ENCODE results near the gene PREB.

PREB gene

GRCh38 chr2:27096748-27097297 lies 37.6 kb downstream of the PREB start:
- CTCF ChIA-PET, result interaction anchor here (1.0 to 11.8 kb wide), 25 partner anchors 9 to 206 kb away, joined by 3 to 217 read pairs (median 7); partner anchors contain the start of genes CAD, DNAJC5G, KHK and OST4
- no peak for DNase-seq (ENCODE audit: low read depth, low spot score)
- H3K4me3 ChIP-seq (ENCODE audit: low read depth, low read length), result no peak overlapping the region
- POLR2A ChIA-PET, result no interaction called here
- TF ChIP-seq CTCF (IDR thresholded peaks at IDR 0.05; ENCODE audit: insufficient read depth, low read length, missing control alignments), result no peak

DNA sequence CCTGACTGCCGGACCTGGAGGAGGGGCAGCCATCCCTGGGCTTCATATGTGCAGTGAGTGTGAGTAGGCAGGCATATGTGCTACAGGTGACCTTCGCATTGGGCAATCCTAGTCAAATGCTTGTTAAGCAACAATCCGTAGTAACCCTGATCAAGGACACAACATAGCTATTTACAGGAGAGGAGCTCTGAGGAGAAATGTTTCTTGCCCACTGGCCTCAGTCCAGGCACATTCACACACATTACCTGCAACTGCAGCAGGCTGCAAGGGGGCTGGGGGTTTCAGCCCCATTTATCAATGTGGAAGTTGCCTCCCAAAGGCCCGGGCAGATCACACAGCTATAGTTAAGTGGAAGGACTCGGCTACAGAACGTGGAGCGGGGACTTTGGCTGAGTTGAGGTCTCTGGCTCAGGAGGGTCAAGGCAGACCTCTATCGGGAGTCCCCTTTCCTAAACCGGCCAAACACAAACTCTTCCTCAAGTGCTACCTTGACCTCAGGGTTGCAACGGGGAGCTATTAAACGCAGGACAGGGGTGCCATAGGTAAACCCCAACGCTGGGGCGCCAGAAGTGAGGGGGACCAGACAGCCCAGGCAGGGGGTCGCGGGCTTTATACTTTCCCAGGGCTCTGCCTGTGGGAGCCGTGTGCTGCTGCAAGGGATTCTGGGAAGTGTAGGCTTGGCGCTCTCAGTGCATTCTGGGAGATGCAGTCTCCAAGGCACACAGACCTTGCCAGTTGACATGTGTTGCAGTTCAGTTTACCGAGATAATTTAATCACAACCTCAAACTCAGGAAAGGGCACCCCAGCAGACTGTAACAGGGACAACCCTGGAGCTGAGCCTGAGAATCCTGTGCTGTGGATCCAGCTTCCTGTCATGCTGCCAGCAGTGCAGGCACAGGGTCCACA lies 38.4 kb downstream of the PREB start:
- H3K4me3 ChIP-seq (ENCODE audit: low read depth, low read length), result peak overlapping the region; percentile 23
- ChIA-PET CTCF (interaction anchor here (1.0 to 11.8 kb wide), 18 partner anchors 8 to 206 kb away, joined by 3 to 217 read pairs (median 6); partner anchors contain the start of genes DNAJC5G, KHK, OST4 and TRIM54), POLR2A (no interaction called here)
- TF ChIP-seq CTCF (IDR thresholded peaks at IDR 0.05; ENCODE audit: insufficient read depth, low read length, missing control alignments), result no peak
- DNase-seq (ENCODE audit: low read depth, low spot score), result no peak

DNA sequence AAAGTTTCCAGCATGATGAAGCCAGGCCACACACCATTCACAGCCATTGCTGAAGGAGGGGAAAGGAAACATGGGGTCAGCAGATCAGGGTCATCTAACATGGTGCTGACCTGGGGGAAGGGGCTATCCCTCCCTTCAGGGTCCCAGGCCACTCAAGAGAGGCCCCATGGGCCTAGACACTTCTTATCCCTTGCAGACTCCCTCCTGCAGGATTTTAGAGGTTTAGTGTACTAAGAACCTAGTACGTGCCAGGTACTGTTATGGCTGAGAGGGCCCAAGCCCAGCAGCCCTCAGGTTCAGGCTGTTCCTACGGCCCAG lies 39.0 kb downstream of the PREB start:
- no peak for TF ChIP-seq CTCF (IDR thresholded peaks at IDR 0.05; ENCODE audit: insufficient read depth, low read length, missing control alignments)
- no peak overlapping the region for H3K4me3 ChIP-seq (ENCODE audit: low read depth, low read length)
- CTCF ChIA-PET, result interaction anchor here (1.1 to 11.8 kb wide), 14 partner anchors 8 to 207 kb away, joined by 3 to 217 read pairs (median 12); partner anchors contain the start of genes DNAJC5G, KHK and TRIM54
- DNase-seq (ENCODE audit: low read depth, low spot score), result no peak
- POLR2A ChIA-PET, result no interaction called here

DNA sequence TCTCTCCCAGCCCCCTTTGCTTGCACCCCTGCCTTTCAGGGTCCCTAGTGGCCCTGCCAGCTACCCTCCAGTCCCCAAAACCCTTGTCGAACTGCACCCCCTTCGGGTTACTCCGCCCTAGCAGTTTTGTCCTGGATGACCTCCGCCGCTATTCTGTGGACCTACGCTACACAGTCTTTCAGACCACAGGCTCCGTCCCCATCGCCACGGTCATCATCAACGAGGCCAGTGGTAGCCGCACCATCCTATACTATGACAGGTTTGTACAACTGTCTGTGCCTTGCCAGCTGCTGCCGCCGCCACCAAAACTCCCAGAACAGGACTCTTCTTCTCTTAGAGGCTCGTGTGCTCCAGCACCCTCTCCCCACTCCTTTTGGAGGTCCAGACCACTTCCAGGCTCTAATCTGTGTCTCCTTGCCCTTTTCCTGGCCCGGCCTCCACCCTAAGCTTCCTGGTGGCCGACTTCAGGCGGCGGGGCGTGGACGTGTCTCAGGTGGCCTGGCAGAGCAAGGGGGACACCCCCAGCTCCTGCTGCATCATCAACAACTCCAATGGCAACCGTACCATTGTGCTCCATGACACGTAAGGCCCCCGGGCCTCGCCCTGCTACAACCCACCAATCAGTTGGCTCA lies 40.0 kb downstream of the PREB start:
- TF ChIP-seq CTCF (IDR thresholded peaks at IDR 0.05; ENCODE audit: insufficient read depth, low read length, missing control alignments), result no peak
- H3K4me3 ChIP-seq (ENCODE audit: low read depth, low read length), result no peak overlapping the region
- DNase-seq (ENCODE audit: low read depth, low spot score), result no peak
- ChIA-PET CTCF (interaction anchor here (1.5 to 8.4 kb wide), 9 partner anchors 7 to 208 kb away, joined by 4 to 155 read pairs (median 23); partner anchors contain the start of gene KHK), POLR2A (no interaction called here)

GRCh38 chr2:27093430-27094352 lies 40.7 kb downstream of the PREB start:
- TF ChIP-seq CTCF (IDR thresholded peaks at IDR 0.05; ENCODE audit: insufficient read depth, low read length, missing control alignments), result no peak
- ChIA-PET POLR2A (interaction anchor here (0.6 kb wide), 1 partner anchor 11 kb away, joined by 3 read pairs; no protein-coding TSS in a partner anchor), CTCF (interaction anchor here (0.8 to 4.0 kb wide), 9 partner anchors 9 to 209 kb away, joined by 3 to 33 read pairs (median 7); no protein-coding TSS in a partner anchor)

More at GRCh38 chr2:27093430-27094352, 40.7 kb downstream of the PREB start:
- no peak for DNase-seq (ENCODE audit: low read depth, low spot score)
- H3K4me3 ChIP-seq (ENCODE audit: low read depth, low read length), result no peak overlapping the region
